HEK293 (cell line): ENCODE results near the gene GUCY2D.

ENCODE experiments used
- HOXA7 ChIP-seq: sonication (generic); formaldehyde crosslinking; IDR thresholded peaks from 2 replicates; pipeline ENCODE4 v1.8.1; 2022; ENCODE audit warnings: missing genetic modification reagents, borderline replicate concordance
- HOXC10 ChIP-seq: sonication (generic); formaldehyde crosslinking; IDR thresholded peaks from 2 replicates; pipeline ENCODE4 v1.8.1; 2023; ENCODE audit warnings: mild to moderate bottlenecking, missing genetic modification reagents
- KLF16 ChIP-seq: fragments of 450-650 bp; formaldehyde crosslinking; IDR thresholded peaks from 2 replicates; pipeline ENCODE4 v1.5.1; 2017; ENCODE audit warnings: missing biosample characterization, missing genetic modification characterization
- KLF7 ChIP-seq: fragments of 450-650 bp; formaldehyde crosslinking; IDR thresholded peaks from 2 replicates; pipeline ENCODE4 v1.5.1; 2016; ENCODE audit warnings: missing biosample characterization, missing genetic modification characterization, borderline replicate concordance
- OSR2 ChIP-seq: fragments of 450-650 bp; formaldehyde crosslinking; IDR thresholded peaks from 2 replicates; pipeline ENCODE4 v1.5.1; 2016; ENCODE audit warnings: missing biosample characterization, missing genetic modification characterization
- RBAK ChIP-seq: fragments of 450-650 bp; formaldehyde crosslinking; IDR thresholded peaks from 2 replicates; pipeline ENCODE4 v1.5.1; 2016; ENCODE audit warnings: missing biosample characterization, missing genetic modification characterization
- REPIN1 ChIP-seq: fragments of 450-650 bp; formaldehyde crosslinking; IDR thresholded peaks from 2 replicates; pipeline ENCODE4 v1.5.1; 2017; ENCODE audit warnings: missing biosample characterization, missing genetic modification characterization, low read depth
- SP3 ChIP-seq: fragments of 450-650 bp; formaldehyde crosslinking; IDR thresholded peaks from 2 replicates; pipeline ENCODE4 v1.5.1; 2016; ENCODE audit warnings: missing biosample characterization, missing genetic modification characterization
- TCF7L2 ChIP-seq: IDR thresholded peaks from 2 replicates; pipeline ENCODE4 v1.6.1; 2011; ENCODE audit warnings: low read depth, mild to moderate bottlenecking, inconsistent platforms, low read length, moderate library complexity, borderline replicate concordance
- ZNF140 ChIP-seq: fragments of 450-650 bp; formaldehyde crosslinking; IDR thresholded peaks from 2 replicates; pipeline ENCODE4 v1.5.1; 2016; ENCODE audit warnings: missing biosample characterization, missing genetic modification characterization
- ZNF184 ChIP-seq: fragments of 450-650 bp; IDR thresholded peaks from 2 replicates; pipeline ENCODE4 v1.5.1; 2018; ENCODE audit warnings: missing biosample characterization, mild to moderate bottlenecking, missing genetic modification characterization
- ZNF2 ChIP-seq: fragments of 450-650 bp; formaldehyde crosslinking; IDR thresholded peaks from 2 replicates; pipeline ENCODE4 v1.5.1; 2016; ENCODE audit warnings: missing biosample characterization, missing genetic modification characterization
- ZNF211 ChIP-seq: fragments of 450-650 bp; formaldehyde crosslinking; IDR thresholded peaks from 2 replicates; pipeline ENCODE4 v1.5.1; 2016; ENCODE audit warnings: low read depth, missing biosample characterization, missing genetic modification characterization
- ZNF248 ChIP-seq: fragments of 450-650 bp; formaldehyde crosslinking; IDR thresholded peaks from 2 replicates; pipeline ENCODE4 v1.5.1; 2017; ENCODE audit warnings: missing biosample characterization, missing genetic modification characterization
- ZNF302 ChIP-seq: fragments of 450-650 bp; formaldehyde crosslinking; IDR thresholded peaks from 2 replicates; pipeline ENCODE4 v1.5.1; 2016; ENCODE audit warnings: missing biosample characterization, missing genetic modification characterization, low read depth
- ZNF311 ChIP-seq: fragments of 450-650 bp; formaldehyde crosslinking; IDR thresholded peaks from 2 replicates; pipeline ENCODE4 v1.5.1; 2017; ENCODE audit warnings: missing biosample characterization, missing genetic modification characterization, borderline replicate concordance
- ZNF433 ChIP-seq: fragments of 450-650 bp; formaldehyde crosslinking; IDR thresholded peaks from 2 replicates; pipeline ENCODE4 v1.5.1; 2016; ENCODE audit warnings: missing biosample characterization, missing genetic modification characterization, low read depth
- ZNF48 ChIP-seq: fragments of 450-650 bp; formaldehyde crosslinking; IDR thresholded peaks from 2 replicates; pipeline ENCODE4 v1.5.1; 2016; ENCODE audit warnings: missing biosample characterization, missing genetic modification characterization
- ZNF514 ChIP-seq: fragments of 450-650 bp; formaldehyde crosslinking; IDR thresholded peaks from 2 replicates; pipeline ENCODE4 v1.5.1; 2016; ENCODE audit warnings: missing biosample characterization, missing genetic modification characterization
- ZNF558 ChIP-seq: fragments of 450-650 bp; formaldehyde crosslinking; IDR thresholded peaks from 2 replicates; pipeline ENCODE4 v1.5.1; 2016; ENCODE audit warnings: missing biosample characterization, missing genetic modification characterization
- ZNF571 ChIP-seq: fragments of 450-650 bp; formaldehyde crosslinking; IDR thresholded peaks from 2 replicates; pipeline ENCODE4 v1.5.0; 2017; ENCODE audit warnings: missing biosample characterization, missing genetic modification characterization
- ZNF610 ChIP-seq: fragments of 450-650 bp; formaldehyde crosslinking; IDR thresholded peaks from 2 replicates; pipeline ENCODE4 v1.5.1; 2016; ENCODE audit warnings: missing biosample characterization, missing genetic modification characterization, borderline replicate concordance
- ZNF621 ChIP-seq: fragments of 450-650 bp; formaldehyde crosslinking; IDR thresholded peaks from 2 replicates; pipeline ENCODE4 v1.5.1; 2017; ENCODE audit warnings: missing biosample characterization, missing genetic modification characterization
- ZNF677 ChIP-seq: fragments of 450-650 bp; IDR thresholded peaks from 2 replicates; pipeline ENCODE4 v1.5.0; 2018; ENCODE audit warnings: missing biosample characterization, mild to moderate bottlenecking, missing genetic modification characterization, moderate library complexity
- ZNF701 ChIP-seq: fragments of 450-650 bp; formaldehyde crosslinking; IDR thresholded peaks from 2 replicates; pipeline ENCODE4 v1.5.1; 2016; ENCODE audit warnings: missing biosample characterization, missing genetic modification characterization
- TF ChIP-seq, protein P1 (sequence below): fragments of 450-650 bp; formaldehyde crosslinking; IDR thresholded peaks from 2 replicates; pipeline ENCODE4 v1.5.1; 2016; ENCODE audit warnings: missing biosample characterization, missing genetic modification characterization, borderline replicate concordance
- TF ChIP-seq, protein P2 (sequence below): fragments of 450-650 bp; formaldehyde crosslinking; IDR thresholded peaks from 2 replicates; pipeline ENCODE4 v1.5.1; 2016; ENCODE audit warnings: missing biosample characterization, missing genetic modification characterization
- TF ChIP-seq, protein P3 (sequence below): fragments of 450-650 bp; formaldehyde crosslinking; IDR thresholded peaks from 2 replicates; pipeline ENCODE4 v1.5.1; 2017; ENCODE audit warnings: missing biosample characterization, missing genetic modification characterization
- TF ChIP-seq, protein P4 (sequence below): sonication (generic); formaldehyde crosslinking; IDR thresholded peaks from 2 replicates; pipeline ENCODE4 v1.8.1; 2022; ENCODE audit warnings: mild to moderate bottlenecking, moderate library complexity, missing genetic modification reagents
- TF ChIP-seq, protein P5 (sequence below): fragments of 450-650 bp; formaldehyde crosslinking; IDR thresholded peaks from 2 replicates; pipeline ENCODE4 v1.5.1; 2016; ENCODE audit warnings: missing biosample characterization, missing genetic modification characterization
- TF ChIP-seq, protein P6 (sequence below): fragments of 450-650 bp; formaldehyde crosslinking; optimal IDR thresholded peaks from 2 replicates; pipeline ENCODE3; 2016; ENCODE audit warnings: missing biosample characterization, mild to moderate bottlenecking, missing genetic modification characterization
- TF ChIP-seq, protein P7 (sequence below): fragments of 450-650 bp; formaldehyde crosslinking; IDR thresholded peaks from 2 replicates; pipeline ENCODE4 v1.5.1; 2016; ENCODE audit warnings: missing biosample characterization, missing genetic modification characterization

GUCY2D gene

DNA sequence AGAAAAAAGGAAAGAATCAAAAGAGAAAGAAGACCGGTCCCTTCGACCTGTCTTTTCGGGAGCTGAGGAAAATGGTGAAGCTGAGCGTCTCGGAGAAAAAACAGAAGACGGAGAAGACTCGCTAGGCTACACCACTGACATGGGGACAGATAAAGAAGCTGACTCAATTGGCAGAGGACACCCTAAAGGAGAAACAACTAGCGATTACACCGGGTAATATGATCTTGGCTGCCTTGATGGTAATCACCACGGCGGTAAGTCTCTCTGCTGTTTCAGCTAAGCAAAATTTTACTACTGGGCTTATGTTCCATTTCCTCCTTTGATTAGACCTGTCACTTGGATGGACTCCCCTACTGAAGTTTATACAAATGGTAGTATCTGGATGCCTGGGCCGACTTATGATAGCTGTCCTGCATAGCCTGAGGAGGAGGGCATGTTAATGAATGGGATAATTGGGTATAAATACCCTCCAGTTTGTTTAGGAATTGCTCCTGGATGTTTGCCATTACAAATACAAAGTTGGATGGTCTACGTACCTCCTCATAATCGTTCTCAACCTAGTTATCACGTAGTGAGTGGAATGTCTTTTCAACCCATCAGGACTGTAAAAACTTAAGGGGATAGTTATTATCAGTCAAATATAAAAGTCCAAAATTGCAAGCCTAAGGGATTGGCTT, 60.5 kb downstream of the GUCY2D start (continued):
- TF ChIP-seq ZNF2 (tag by site-specific recombination) (peak; percentile 72; the same call in 1 of the 2 replicates), KLF16 (tag by site-specific recombination) (no peak), ZNF248 (no peak), ZNF302 (tag by site-specific recombination) (no peak), TCF7L2 (no peak), OSR2 (peak; percentile 95), ZNF571 (tag by site-specific recombination) (no peak), ZNF211 (tag by site-specific recombination) (no peak), ZNF184 (peak; percentile 33; the same call in 1 of the 2 replicates), ZNF433 (tag by site-specific recombination) (no peak), KLF7 (tag by site-specific recombination) (no peak), ZNF621 (tag by site-specific recombination) (no peak), ZNF140 (tag by site-specific recombination) (no peak), SP3 (tag by site-specific recombination) (no peak), ZNF311 (tag by site-specific recombination) (no peak), ZNF514 (tag by site-specific recombination) (no peak), ZNF558 (tag by site-specific recombination) (no peak), HOXA7 (no peak), REPIN1 (tag by site-specific recombination) (no peak), ZNF701 (tag by site-specific recombination) (no peak), RBAK (tag by site-specific recombination) (no peak), ZNF48 (tag by site-specific recombination) (no peak), ZNF610 (tag by site-specific recombination) (no peak), ZNF677 (tag by site-specific recombination) (no peak), HOXC10 (CRISPR knock-in tag) (no peak)
- TF ChIP-seq, protein P1, sequence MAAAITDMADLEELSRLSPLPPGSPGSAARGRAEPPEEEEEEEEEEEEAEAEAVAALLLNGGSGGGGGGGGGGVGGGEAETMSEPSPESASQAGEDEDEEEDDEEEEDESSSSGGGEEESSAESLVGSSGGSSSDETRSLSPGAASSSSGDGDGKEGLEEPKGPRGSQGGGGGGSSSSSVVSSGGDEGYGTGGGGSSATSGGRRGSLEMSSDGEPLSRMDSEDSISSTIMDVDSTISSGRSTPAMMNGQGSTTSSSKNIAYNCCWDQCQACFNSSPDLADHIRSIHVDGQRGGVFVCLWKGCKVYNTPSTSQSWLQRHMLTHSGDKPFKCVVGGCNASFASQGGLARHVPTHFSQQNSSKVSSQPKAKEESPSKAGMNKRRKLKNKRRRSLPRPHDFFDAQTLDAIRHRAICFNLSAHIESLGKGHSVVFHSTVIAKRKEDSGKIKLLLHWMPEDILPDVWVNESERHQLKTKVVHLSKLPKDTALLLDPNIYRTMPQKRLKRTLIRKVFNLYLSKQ (tag by site-specific recombination), result no peak
- TF ChIP-seq, protein P2, sequence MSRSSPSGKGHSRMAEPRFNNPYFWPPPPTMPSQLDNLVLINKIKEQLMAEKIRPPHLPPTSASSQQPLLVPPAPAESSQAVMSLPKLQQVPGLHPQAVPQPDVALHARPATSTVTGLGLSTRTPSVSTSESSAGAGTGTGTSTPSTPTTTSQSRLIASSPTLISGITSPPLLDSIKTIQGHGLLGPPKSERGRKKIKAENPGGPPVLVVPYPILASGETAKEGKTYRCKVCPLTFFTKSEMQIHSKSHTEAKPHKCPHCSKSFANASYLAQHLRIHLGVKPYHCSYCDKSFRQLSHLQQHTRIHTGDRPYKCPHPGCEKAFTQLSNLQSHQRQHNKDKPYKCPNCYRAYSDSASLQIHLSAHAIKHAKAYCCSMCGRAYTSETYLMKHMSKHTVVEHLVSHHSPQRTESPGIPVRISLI (tag by site-specific recombination), result no peak
- TF ChIP-seq, protein P3, sequence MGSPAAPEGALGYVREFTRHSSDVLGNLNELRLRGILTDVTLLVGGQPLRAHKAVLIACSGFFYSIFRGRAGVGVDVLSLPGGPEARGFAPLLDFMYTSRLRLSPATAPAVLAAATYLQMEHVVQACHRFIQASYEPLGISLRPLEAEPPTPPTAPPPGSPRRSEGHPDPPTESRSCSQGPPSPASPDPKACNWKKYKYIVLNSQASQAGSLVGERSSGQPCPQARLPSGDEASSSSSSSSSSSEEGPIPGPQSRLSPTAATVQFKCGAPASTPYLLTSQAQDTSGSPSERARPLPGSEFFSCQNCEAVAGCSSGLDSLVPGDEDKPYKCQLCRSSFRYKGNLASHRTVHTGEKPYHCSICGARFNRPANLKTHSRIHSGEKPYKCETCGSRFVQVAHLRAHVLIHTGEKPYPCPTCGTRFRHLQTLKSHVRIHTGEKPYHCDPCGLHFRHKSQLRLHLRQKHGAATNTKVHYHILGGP (tag by site-specific recombination), result no peak
- TF ChIP-seq, protein P4, sequence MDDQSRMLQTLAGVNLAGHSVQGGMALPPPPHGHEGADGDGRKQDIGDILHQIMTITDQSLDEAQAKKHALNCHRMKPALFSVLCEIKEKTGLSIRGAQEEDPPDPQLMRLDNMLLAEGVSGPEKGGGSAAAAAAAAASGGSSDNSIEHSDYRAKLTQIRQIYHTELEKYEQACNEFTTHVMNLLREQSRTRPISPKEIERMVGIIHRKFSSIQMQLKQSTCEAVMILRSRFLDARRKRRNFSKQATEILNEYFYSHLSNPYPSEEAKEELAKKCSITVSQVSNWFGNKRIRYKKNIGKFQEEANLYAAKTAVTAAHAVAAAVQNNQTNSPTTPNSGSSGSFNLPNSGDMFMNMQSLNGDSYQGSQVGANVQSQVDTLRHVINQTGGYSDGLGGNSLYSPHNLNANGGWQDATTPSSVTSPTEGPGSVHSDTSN, result no peak
- TF ChIP-seq, protein P5, sequence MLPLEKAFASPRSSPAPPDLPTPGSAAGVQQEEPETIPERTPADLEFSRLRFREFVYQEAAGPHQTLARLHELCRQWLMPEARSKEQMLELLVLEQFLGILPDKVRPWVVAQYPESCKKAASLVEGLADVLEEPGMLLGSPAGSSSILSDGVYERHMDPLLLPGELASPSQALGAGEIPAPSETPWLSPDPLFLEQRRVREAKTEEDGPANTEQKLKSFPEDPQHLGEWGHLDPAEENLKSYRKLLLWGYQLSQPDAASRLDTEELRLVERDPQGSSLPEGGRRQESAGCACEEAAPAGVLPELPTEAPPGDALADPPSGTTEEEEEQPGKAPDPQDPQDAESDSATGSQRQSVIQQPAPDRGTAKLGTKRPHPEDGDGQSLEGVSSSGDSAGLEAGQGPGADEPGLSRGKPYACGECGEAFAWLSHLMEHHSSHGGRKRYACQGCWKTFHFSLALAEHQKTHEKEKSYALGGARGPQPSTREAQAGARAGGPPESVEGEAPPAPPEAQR (tag by site-specific recombination), result no peak
- TF ChIP-seq, protein P6, sequence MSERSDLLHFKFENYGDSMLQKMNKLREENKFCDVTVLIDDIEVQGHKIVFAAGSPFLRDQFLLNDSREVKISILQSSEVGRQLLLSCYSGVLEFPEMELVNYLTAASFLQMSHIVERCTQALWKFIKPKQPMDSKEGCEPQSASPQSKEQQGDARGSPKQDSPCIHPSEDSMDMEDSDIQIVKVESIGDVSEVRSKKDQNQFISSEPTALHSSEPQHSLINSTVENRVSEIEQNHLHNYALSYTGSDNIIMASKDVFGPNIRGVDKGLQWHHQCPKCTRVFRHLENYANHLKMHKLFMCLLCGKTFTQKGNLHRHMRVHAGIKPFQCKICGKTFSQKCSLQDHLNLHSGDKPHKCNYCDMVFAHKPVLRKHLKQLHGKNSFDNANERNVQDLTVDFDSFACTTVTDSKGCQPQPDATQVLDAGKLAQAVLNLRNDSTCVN (tag by site-specific recombination), result no peak
- TF ChIP-seq, protein P7, sequence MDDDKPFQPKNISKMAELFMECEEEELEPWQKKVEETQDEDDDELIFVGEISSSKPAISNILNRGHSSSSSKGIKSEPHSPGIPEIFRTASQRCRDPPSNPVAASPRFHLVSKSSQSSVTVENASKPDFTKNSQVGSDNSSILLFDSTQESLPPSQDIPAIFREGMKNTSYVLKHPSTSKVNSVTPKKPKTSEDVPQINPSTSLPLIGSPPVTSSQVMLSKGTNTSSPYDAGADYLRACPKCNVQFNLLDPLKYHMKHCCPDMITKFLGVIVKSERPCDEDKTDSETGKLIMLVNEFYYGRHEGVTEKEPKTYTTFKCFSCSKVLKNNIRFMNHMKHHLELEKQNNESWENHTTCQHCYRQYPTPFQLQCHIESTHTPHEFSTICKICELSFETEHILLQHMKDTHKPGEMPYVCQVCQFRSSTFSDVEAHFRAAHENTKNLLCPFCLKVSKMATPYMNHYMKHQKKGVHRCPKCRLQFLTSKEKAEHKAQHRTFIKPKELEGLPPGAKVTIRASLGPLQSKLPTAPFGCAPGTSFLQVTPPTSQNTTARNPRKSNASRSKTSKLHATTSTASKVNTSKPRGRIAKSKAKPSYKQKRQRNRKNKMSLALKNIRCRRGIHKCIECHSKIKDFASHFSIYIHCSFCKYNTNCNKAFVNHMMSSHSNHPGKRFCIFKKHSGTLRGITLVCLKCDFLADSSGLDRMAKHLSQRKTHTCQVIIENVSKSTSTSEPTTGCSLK (tag by site-specific recombination), result no peak
